HepG2 (cell line): ENCODE measurements around the gene CADPS. TPM values are rescaled to one million over a fixed set of nuclear protein-coding genes. Genes with fewer than 3 reads are reported as not detected.

Source experiments
- ATAC-seq: fragments of 200-7000 bp; cut with Tn5 transposase; 3 replicates; pipeline ENCODE4 v1.9.1; 2020; ENCODE audit warnings: mild to moderate bottlenecking, moderate library complexity
- BruUV-seq: library from RNA; stranded (reverse); fragments of 400-500 nt; replicated peaks from 2 replicates; lab custom pipeline; 2021; lab: Mats Ljungman, UMichigan
- CTCF ChIA-PET: fragments of 300-600 bp; formaldehyde crosslinking; extraction: SDS; loops from one replicate; lab custom pipeline; 2021; ENCODE audit warnings: low total read pairs, inconsistent platforms, low intra/inter-chr PET ratio; lab: Yijun Ruan, JAX
- POLR2A ChIA-PET: fragments of 350-600 bp; sonication (Branson Sonifier 250); formaldehyde crosslinking; loops from one replicate; lab custom pipeline; 2020; ENCODE audit warnings: antibody characterized with exemption, inconsistent platforms; lab: Yijun Ruan, JAX
- DNase-seq: peaks from one replicate; pipeline ENCODE4 v3.0.0-alpha.2; 2015; ENCODE audit warnings: low spot score
- FAIRE-seq: peaks from 3 replicates; lab custom pipeline; 2011; peaks lifted over from hg19 to GRCh38; lab: Jason Lieb, UNC
- H2AFZ ChIP-seq: one replicate; pipeline ENCODE4 v1.6.1; 2011; ENCODE audit warnings: low read length, inconsistent platforms
- H3K27ac ChIP-seq: fragments of 300-600 bp; 3 replicates; pipeline ENCODE4 v1.8.0; 2011; ENCODE audit warnings: mixed run types, mild to moderate bottlenecking, mixed read lengths, low read length, inconsistent platforms; ENCODE audit not compliant: insufficient read depth; ENCODE audit errors: extremely low read length
- H3K27me3 ChIP-seq, 2 experiments: fragments of 200-600 bp in 1 of 2; 2 replicates in 1 of 2; 3 replicates in 1 of 2; pipeline versions ENCODE4 v1.6.0 to v1.8.0; 2011; ENCODE audit warnings: low read length in 2 of 2, mild to moderate bottlenecking in 2 of 2, moderate library complexity in 2 of 2, inconsistent platforms in 1 of 2; ENCODE audit not compliant: insufficient read depth in 2 of 2, control insufficient read depth in 1 of 2
- H3K36me3 ChIP-seq, 2 experiments: fragments of 200-600 bp in 1 of 2; replicated peaks in 1 of 2; 2 replicates in 1 of 2; 3 replicates in 1 of 2; pipeline versions ENCODE4 v1.5.1 to v1.8.0; 2011; ENCODE audit warnings: low read length in 2 of 2, inconsistent platforms in 1 of 2; ENCODE audit not compliant: insufficient read depth in 2 of 2, control insufficient read depth in 1 of 2
- H3K4me1 ChIP-seq: 2 replicates; pipeline ENCODE4 v1.5.1; 2012; ENCODE audit warnings: low read length, inconsistent platforms; ENCODE audit not compliant: insufficient read depth
- H3K4me2 ChIP-seq: 2 replicates; pipeline ENCODE4 v1.6.0; 2011; ENCODE audit warnings: low read depth, low read length, inconsistent platforms
- H3K4me3 ChIP-seq, 3 experiments: fragments of 200-600 bp in 1 of 3; sonication (generic), shearing (Covaris generic) in 1 of 3; replicated peaks in 1 of 3; 2 replicates each; pipeline ENCODE4 v1.5.1; 2011 to 2016; ENCODE audit warnings: low read length in 3 of 3, inconsistent platforms in 2 of 3, low read depth in 2 of 3, mild to moderate bottlenecking in 2 of 3, control low read depth in 1 of 3, mixed read lengths in 1 of 3; ENCODE audit not compliant: insufficient read depth in 1 of 3
- H3K79me2 ChIP-seq: one replicate; pipeline ENCODE4 v1.6.1; 2011; ENCODE audit warnings: low read length, inconsistent platforms; ENCODE audit not compliant: insufficient read depth
- H3K9ac ChIP-seq: 2 replicates; pipeline ENCODE4 v1.6.0; 2011; ENCODE audit warnings: mild to moderate bottlenecking, low read depth, low read length, inconsistent platforms; ENCODE audit not compliant: insufficient read depth
- H3K9me3 ChIP-seq: 2 replicates; pipeline ENCODE4 v1.5.1; 2012; ENCODE audit warnings: mild to moderate bottlenecking, low read length
- H4K20me1 ChIP-seq: 2 replicates; pipeline ENCODE4 v1.6.0; 2011; ENCODE audit warnings: inconsistent platforms, mild to moderate bottlenecking, low read length, moderate library complexity; ENCODE audit not compliant: insufficient read depth
- BATF2 ChIP-seq: sonication (generic); formaldehyde crosslinking; IDR thresholded peaks from 2 replicates; pipeline ENCODE4 v1.8.0; 2022; ENCODE audit warnings: mild to moderate bottlenecking, missing genetic modification reagents, moderate library complexity
- HNF1B ChIP-seq: sonication (generic); formaldehyde crosslinking; IDR thresholded peaks from 2 replicates; pipeline ENCODE4 v1.5.1; 2020; ENCODE audit warnings: mild to moderate bottlenecking, moderate library complexity, missing genetic modification reagents
- HNRNPUL1 ChIP-seq: fragments of 200-400 bp; formaldehyde crosslinking; IDR thresholded peaks from 2 replicates; pipeline ENCODE4 v1.6.1; 2017; ENCODE audit warnings: low read depth, mild to moderate bottlenecking, low read length, moderate library complexity
- PAF1 ChIP-seq: IDR thresholded peaks from 2 replicates; pipeline ENCODE4 v1.6.1; 2016; ENCODE audit warnings: missing genetic modification reagents, missing compliant biosample characterization
- POLR2AphosphoS2 ChIP-seq: IDR thresholded peaks from 2 replicates; pipeline ENCODE4 v1.6.1; 2011; ENCODE audit warnings: low read depth, low read length, improper control_type of control experiment
- ZNF382 ChIP-seq: sonication (generic); formaldehyde crosslinking; IDR thresholded peaks from 2 replicates; pipeline ENCODE4 v1.5.0; 2020; ENCODE audit warnings: missing genetic modification reagents, mild to moderate bottlenecking, borderline replicate concordance
- ZNF512 ChIP-seq: sonication (generic); formaldehyde crosslinking; IDR thresholded peaks from 2 replicates; pipeline ENCODE4 v1.4.0; 2020; ENCODE audit warnings: mild to moderate bottlenecking, missing genetic modification reagents
- ZNF558 ChIP-seq: sonication (generic); formaldehyde crosslinking; IDR thresholded peaks from 2 replicates; pipeline ENCODE4 v1.9.0; 2022; ENCODE audit warnings: mild to moderate bottlenecking, missing genetic modification reagents, borderline replicate concordance
- ZNF883 ChIP-seq: sonication (generic); formaldehyde crosslinking; IDR thresholded peaks from 2 replicates; pipeline ENCODE4 v1.5.1; 2020; ENCODE audit warnings: mild to moderate bottlenecking, missing genetic modification reagents; ENCODE audit errors: not compliant biosample characterization
- WGBS: methylation state at CpG from one replicate; pipeline ENCODE4 v1.1.6; 2017; ENCODE audit warnings: low lambda C conversion rate; 5-methylcytosine and 5-hydroxymethylcytosine counted together
- in situ Hi-C: cut with HindIII; loops from 2 replicates; pipeline ENCODE4 v1.10.0; 2017; ENCODE audit warnings: low pct_unique_long_range_greater_than_20kb; ENCODE audit not compliant: extremely low pct_ligation_motif_present
- intact Hi-C: fragments of 100-400 bp; cut with micrococcal nuclease; formaldehyde crosslinking; loops from one replicate; pipeline ENCODE4 v1.10.0; 2022; ENCODE audit not compliant: unreplicated experiment
- polyA plus RNA-seq, 8 experiments: library from polyadenylated mRNA; depleted of rRNA in 3 of 8; stranded (reverse) in 7 of 8; unstranded in 1 of 8; fragments of >200 nt; fragmentation: Illumina TruSeq in 4 of 8; extraction: Trizol in 4 of 8; gene quantifications; 2 replicates each; pipeline versions ENCODE4 v1.2.1 to v1.2.3, GENCODE V29; 2011 to 2016; ENCODE audit warnings: low read depth in 4 of 8, missing spikeins in 1 of 8, mixed read lengths in 1 of 8; ENCODE audit not compliant: insufficient read depth in 1 of 8
- total RNA-seq, 5 experiments: library from RNA; depleted of rRNA; stranded (reverse); fragments of >200 nt; fragmentation: Illumina TruSeq; extraction: Trizol; gene quantifications; 2 replicates each; pipeline ENCODE4 v1.2.3, GENCODE V29; 2016; ENCODE audit warnings: low read depth in 1 of 5

The CADPS gene
- total and polyA plus RNA-seq, 2 of the 13 experiments (the other 11 are each of a cell fraction or from before 2014, with no cell fraction given), result not detected

- no peak overlapping the region for H3K27ac ChIP-seq
- no peaks in the 10 kb centered on the region for H3K4me1 ChIP-seq
- FAIRE-seq (no peak), DNase-seq (no peak), ATAC-seq (no peak)
- H4K20me1 ChIP-seq, result no peaks in the 10 kb centered on the region
- ChIA-PET POLR2A (no interaction called here), CTCF (no interaction called here)
- BruUV-seq, result no TSS peak
- no peaks in the 10 kb centered on the region for H3K79me2 ChIP-seq
- H3K4me2 ChIP-seq, result no peak overlapping the region
- H3K9me3 ChIP-seq, result no peaks in the 10 kb centered on the region
- intact Hi-C loops (no loop called here), in situ Hi-C loops (no loop called here)
- no peak for TF ChIP-seq ZNF558 (CRISPR knock-in tag)
- no peak for TF ChIP-seq ZNF883
- no peak for TF ChIP-seq POLR2AphosphoS2
- no peak for TF ChIP-seq PAF1 (CRISPR knock-in tag)
- no peak for TF ChIP-seq BATF2
- TF ChIP-seq HNF1B (CRISPR knock-in tag), result no peak
- no peak for TF ChIP-seq ZNF512 (CRISPR knock-in tag)
- no peak for TF ChIP-seq HNRNPUL1
- no peak for TF ChIP-seq ZNF382 (CRISPR knock-in tag)
- WGBS, result 6% methylated on average over 14 of the region's 14 CpGs
- peaks cover 7 to 66% of the 10 kb centered on the region in 2 experiments for H3K27me3 ChIP-seq
- no peak overlapping the region for H3K4me3 ChIP-seq
- no peak overlapping the region for H2AFZ ChIP-seq
- no peaks in the 10 kb centered on the region for H3K36me3 ChIP-seq
- H3K9ac ChIP-seq, result no peak overlapping the region
Observed at GRCh38 chr3:62375655-62376453, 499.4 kb downstream of the CADPS start.
